HEK293 (cell line): Measurements from ENCODE around the gene HLA-DMB.

Experiments used
- CTCF ChIA-PET: fragments of 350-600 bp; formaldehyde crosslinking; extraction: SDS; loops from one replicate; lab custom pipeline; 2021; ENCODE audit warnings: antibody characterized with exemption; lab: Yijun Ruan, JAX
- POLR2A ChIA-PET: fragments of 300-600 bp; formaldehyde crosslinking; extraction: SDS; loops from one replicate; lab custom pipeline; 2020; ENCODE audit warnings: antibody characterized with exemption, inconsistent platforms; lab: Yijun Ruan, JAX
- H3K27ac ChIP-seq: fragments of 200-500 bp; sonication (Bioruptor generic); 2 replicates; pipeline ENCODE4 v1.5.1; 2014; ENCODE audit warnings: low read depth, low read length, control low read depth, inconsistent platforms; ENCODE audit errors: extremely low read depth
- H3K36me3 ChIP-seq, 2 experiments: fragments of 200-500 bp in 1 of 2; sonication (Bioruptor generic) in 1 of 2; 1 replicate in 1 of 2; 2 replicates in 1 of 2; pipeline ENCODE4 v1.5.1; 2014 to 2017; ENCODE audit warnings: inconsistent platforms in 2 of 2, low read length in 2 of 2; ENCODE audit not compliant: control insufficient read depth in 2 of 2, insufficient read depth in 1 of 2
- H3K4me1 ChIP-seq: fragments of 200-500 bp; sonication (Bioruptor generic); 2 replicates; pipeline ENCODE4 v1.5.1; 2014; ENCODE audit warnings: mild to moderate bottlenecking, low read length, inconsistent platforms; ENCODE audit not compliant: control insufficient read depth, insufficient read depth
- H3K4me3 ChIP-seq: 2 replicates; pipeline ENCODE4 v1.5.1; 2011; ENCODE audit warnings: low read depth, mild to moderate bottlenecking, control low read depth, low read length, moderate library complexity
- H3K9me3 ChIP-seq: fragments of 200-500 bp; sonication (Bioruptor generic); 2 replicates; pipeline ENCODE4 v1.5.1; 2014; ENCODE audit warnings: low read depth, low read length, inconsistent platforms; ENCODE audit not compliant: control insufficient read depth, insufficient read depth
- BCL11A ChIP-seq: fragments of 450-650 bp; formaldehyde crosslinking; IDR thresholded peaks from 2 replicates; pipeline ENCODE4 v1.5.1; 2016; ENCODE audit warnings: low read depth, missing biosample characterization, missing genetic modification characterization
- CTCF ChIP-seq: fragments of 450-650 bp; formaldehyde crosslinking; IDR thresholded peaks from 2 replicates; pipeline ENCODE4 v1.5.1; 2016; ENCODE audit warnings: missing biosample characterization, missing genetic modification characterization
- MYNN ChIP-seq: fragments of 450-650 bp; formaldehyde crosslinking; IDR thresholded peaks from 2 replicates; pipeline ENCODE4 v1.5.1; 2016; ENCODE audit warnings: missing biosample characterization, missing genetic modification characterization, borderline replicate concordance
- MZF1 ChIP-seq: fragments of 450-650 bp; formaldehyde crosslinking; IDR thresholded peaks from 2 replicates; pipeline ENCODE4 v1.5.1; 2017; ENCODE audit warnings: missing biosample characterization, missing genetic modification characterization, borderline replicate concordance
- SP2 ChIP-seq: fragments of 450-650 bp; formaldehyde crosslinking; IDR thresholded peaks from 2 replicates; pipeline ENCODE4 v1.5.1; 2016; ENCODE audit warnings: missing biosample characterization, missing genetic modification characterization
- ZEB2 ChIP-seq: fragments of 450-650 bp; formaldehyde crosslinking; IDR thresholded peaks from 2 replicates; pipeline ENCODE4 v1.5.1; 2016; ENCODE audit warnings: missing biosample characterization, missing genetic modification characterization
- ZNF184 ChIP-seq: fragments of 450-650 bp; IDR thresholded peaks from 2 replicates; pipeline ENCODE4 v1.5.1; 2018; ENCODE audit warnings: missing biosample characterization, mild to moderate bottlenecking, missing genetic modification characterization
- ZNF19 ChIP-seq: fragments of 450-650 bp; formaldehyde crosslinking; IDR thresholded peaks from 2 replicates; pipeline ENCODE4; 2016; ENCODE audit warnings: missing biosample characterization, missing genetic modification characterization, low read depth
- ZNF214 ChIP-seq: fragments of 450-650 bp; formaldehyde crosslinking; IDR thresholded peaks from 2 replicates; pipeline ENCODE4 v1.5.1; 2017; ENCODE audit warnings: missing biosample characterization, mild to moderate bottlenecking, missing genetic modification characterization, borderline replicate concordance
- ZNF223 ChIP-seq: fragments of 450-650 bp; formaldehyde crosslinking; IDR thresholded peaks from 2 replicates; pipeline ENCODE4 v1.5.1; 2016; ENCODE audit warnings: missing biosample characterization, missing genetic modification characterization
- ZNF23 ChIP-seq: fragments of 450-650 bp; formaldehyde crosslinking; IDR thresholded peaks from 2 replicates; pipeline ENCODE4 v1.5.1; 2016; ENCODE audit warnings: missing biosample characterization, missing genetic modification characterization, borderline replicate concordance
- ZNF239 ChIP-seq: fragments of 450-650 bp; formaldehyde crosslinking; IDR thresholded peaks from 2 replicates; pipeline ENCODE4 v1.5.1; 2016; ENCODE audit warnings: missing biosample characterization, missing genetic modification characterization
- ZNF48 ChIP-seq: fragments of 450-650 bp; formaldehyde crosslinking; IDR thresholded peaks from 2 replicates; pipeline ENCODE4 v1.5.1; 2016; ENCODE audit warnings: missing biosample characterization, missing genetic modification characterization
- ZNF513 ChIP-seq: fragments of 450-650 bp; IDR thresholded peaks from 2 replicates; pipeline ENCODE4 v1.5.1; 2018; ENCODE audit warnings: missing biosample characterization, missing genetic modification characterization
- ZNF571 ChIP-seq: fragments of 450-650 bp; formaldehyde crosslinking; IDR thresholded peaks from 2 replicates; pipeline ENCODE4 v1.5.0; 2017; ENCODE audit warnings: missing biosample characterization, missing genetic modification characterization
- ZNF580 ChIP-seq: fragments of 450-650 bp; formaldehyde crosslinking; IDR thresholded peaks from 2 replicates; pipeline ENCODE4 v1.5.1; 2016; ENCODE audit warnings: missing biosample characterization, missing genetic modification characterization
- ZNF600 ChIP-seq: fragments of 450-650 bp; formaldehyde crosslinking; IDR thresholded peaks from 2 replicates; pipeline ENCODE4 v1.5.1; 2016; ENCODE audit warnings: missing biosample characterization, missing genetic modification characterization
- ZSCAN16 ChIP-seq: fragments of 450-650 bp; formaldehyde crosslinking; IDR thresholded peaks from 2 replicates; pipeline ENCODE4 v1.5.1; 2016; ENCODE audit warnings: missing biosample characterization, missing genetic modification characterization
- ZSCAN30 ChIP-seq: fragments of 450-650 bp; IDR thresholded peaks from 2 replicates; pipeline ENCODE4 v1.5.1; 2018; ENCODE audit warnings: missing biosample characterization, mild to moderate bottlenecking, missing genetic modification characterization, moderate library complexity
- ZXDB ChIP-seq: fragments of 450-650 bp; formaldehyde crosslinking; IDR thresholded peaks from 2 replicates; pipeline ENCODE4 v1.5.1; 2016; ENCODE audit warnings: missing biosample characterization, missing genetic modification characterization
- TF ChIP-seq, protein P1 (sequence below): fragments of 450-650 bp; formaldehyde crosslinking; IDR thresholded peaks from 2 replicates; pipeline ENCODE4 v1.5.1; 2016; ENCODE audit warnings: missing biosample characterization, missing genetic modification characterization, borderline replicate concordance
- TF ChIP-seq, protein P2 (sequence below): fragments of 450-650 bp; formaldehyde crosslinking; IDR thresholded peaks from 2 replicates; pipeline ENCODE4 v1.5.1; 2017; ENCODE audit warnings: missing biosample characterization, missing genetic modification characterization

Gene HLA-DMB

DNA sequence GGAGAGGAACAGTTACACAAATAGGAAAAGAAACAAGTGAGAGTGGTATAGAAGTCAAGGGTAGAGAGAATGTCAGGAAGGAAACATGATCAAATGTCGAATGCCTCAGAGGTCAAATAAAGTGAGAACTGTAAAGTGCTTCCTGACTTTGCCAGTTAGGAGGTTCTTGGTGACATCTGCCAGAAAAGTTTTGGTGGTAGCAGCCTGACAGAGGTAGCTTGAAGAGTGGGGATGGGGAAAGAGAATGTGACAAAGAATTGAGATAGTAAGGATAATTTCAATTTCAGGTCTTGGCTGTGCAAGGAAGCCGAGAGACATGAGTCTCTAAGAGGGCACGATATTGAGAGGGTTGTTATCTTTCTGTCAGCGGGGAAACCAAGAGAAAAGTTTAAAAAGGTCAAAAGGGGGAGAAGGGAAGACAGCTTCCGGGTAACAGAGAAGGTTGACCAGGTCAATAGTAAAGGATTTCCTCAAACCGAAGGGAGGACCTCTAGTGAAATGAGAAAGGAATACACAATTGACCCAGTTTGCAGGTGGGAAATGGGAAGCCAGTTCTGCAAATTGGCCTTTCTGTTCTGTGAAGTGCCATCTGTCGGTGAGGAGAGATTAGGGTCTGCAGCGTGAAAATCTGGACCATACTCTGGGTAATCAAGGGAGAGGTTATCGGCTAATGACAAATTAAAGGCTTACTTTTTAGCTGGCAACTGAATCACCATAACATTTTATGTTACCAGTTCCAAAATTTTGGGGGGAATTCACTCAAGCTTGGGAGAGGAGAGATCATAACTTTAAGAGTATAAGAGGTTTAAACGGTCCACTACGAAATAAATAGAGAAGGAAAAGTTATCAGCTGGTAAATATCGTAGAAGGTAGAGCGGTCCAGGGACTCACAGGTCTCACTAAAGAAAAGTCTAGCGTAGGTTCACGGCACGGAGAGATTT is 26.6 kb upstream of the HLA-DMB start:
- Histone ChIP-seq H3K4me3 (peak overlapping the region; percentile 85), H3K4me1 (peaks cover 11% of the 10 kb centered on the region), H3K27ac (peak overlapping the region; percentile 99), H3K36me3 (peaks cover 0 to 15% of the 10 kb centered on the region in 2 experiments; a peak in 1 of 3 replicates), H3K9me3 (no peaks in the 10 kb centered on the region)
- CTCF ChIA-PET: interaction anchor here (0.5 to 18.0 kb wide), 25 partner anchors 10 to 129 kb away, joined by 3 to 344 read pairs (median 5); partner anchors contain the start of genes HLA-DMA, HLA-DMB, PSMB9 and TAP1
- POLR2A ChIA-PET: interaction anchor here (0.6 to 11.3 kb wide), 10 partner anchors 9 to 788 kb away, joined by 3 to 405 read pairs (median 12); partner anchors contain the start of genes HLA-DMA and HLA-DMB
- TF ChIP-seq ZSCAN16 (tag by site-specific recombination) (no peak), ZNF19 (tag by site-specific recombination) (no peak), ZNF214 (no peak), ZXDB (tag by site-specific recombination) (no peak), ZNF48 (no peak), ZNF223 (no peak), ZNF184 (no peak), ZSCAN30 (tag by site-specific recombination) (no peak), ZNF600 (tag by site-specific recombination) (peak; percentile 72), CTCF (tag by site-specific recombination) (peak; percentile 82), MYNN (tag by site-specific recombination) (no peak), SP2 (no peak), ZNF571 (tag by site-specific recombination) (no peak), MZF1 (tag by site-specific recombination) (no peak), ZNF513 (tag by site-specific recombination) (no peak), ZNF23 (tag by site-specific recombination) (no peak), ZNF239 (tag by site-specific recombination) (no peak), BCL11A (tag by site-specific recombination) (no peak), ZEB2 (tag by site-specific recombination) (peak; percentile 41; the same call in 1 of the 2 replicates), ZNF580 (tag by site-specific recombination) (peak; percentile 62; the same call in 1 of the 2 replicates)
- TF ChIP-seq, protein P1, sequence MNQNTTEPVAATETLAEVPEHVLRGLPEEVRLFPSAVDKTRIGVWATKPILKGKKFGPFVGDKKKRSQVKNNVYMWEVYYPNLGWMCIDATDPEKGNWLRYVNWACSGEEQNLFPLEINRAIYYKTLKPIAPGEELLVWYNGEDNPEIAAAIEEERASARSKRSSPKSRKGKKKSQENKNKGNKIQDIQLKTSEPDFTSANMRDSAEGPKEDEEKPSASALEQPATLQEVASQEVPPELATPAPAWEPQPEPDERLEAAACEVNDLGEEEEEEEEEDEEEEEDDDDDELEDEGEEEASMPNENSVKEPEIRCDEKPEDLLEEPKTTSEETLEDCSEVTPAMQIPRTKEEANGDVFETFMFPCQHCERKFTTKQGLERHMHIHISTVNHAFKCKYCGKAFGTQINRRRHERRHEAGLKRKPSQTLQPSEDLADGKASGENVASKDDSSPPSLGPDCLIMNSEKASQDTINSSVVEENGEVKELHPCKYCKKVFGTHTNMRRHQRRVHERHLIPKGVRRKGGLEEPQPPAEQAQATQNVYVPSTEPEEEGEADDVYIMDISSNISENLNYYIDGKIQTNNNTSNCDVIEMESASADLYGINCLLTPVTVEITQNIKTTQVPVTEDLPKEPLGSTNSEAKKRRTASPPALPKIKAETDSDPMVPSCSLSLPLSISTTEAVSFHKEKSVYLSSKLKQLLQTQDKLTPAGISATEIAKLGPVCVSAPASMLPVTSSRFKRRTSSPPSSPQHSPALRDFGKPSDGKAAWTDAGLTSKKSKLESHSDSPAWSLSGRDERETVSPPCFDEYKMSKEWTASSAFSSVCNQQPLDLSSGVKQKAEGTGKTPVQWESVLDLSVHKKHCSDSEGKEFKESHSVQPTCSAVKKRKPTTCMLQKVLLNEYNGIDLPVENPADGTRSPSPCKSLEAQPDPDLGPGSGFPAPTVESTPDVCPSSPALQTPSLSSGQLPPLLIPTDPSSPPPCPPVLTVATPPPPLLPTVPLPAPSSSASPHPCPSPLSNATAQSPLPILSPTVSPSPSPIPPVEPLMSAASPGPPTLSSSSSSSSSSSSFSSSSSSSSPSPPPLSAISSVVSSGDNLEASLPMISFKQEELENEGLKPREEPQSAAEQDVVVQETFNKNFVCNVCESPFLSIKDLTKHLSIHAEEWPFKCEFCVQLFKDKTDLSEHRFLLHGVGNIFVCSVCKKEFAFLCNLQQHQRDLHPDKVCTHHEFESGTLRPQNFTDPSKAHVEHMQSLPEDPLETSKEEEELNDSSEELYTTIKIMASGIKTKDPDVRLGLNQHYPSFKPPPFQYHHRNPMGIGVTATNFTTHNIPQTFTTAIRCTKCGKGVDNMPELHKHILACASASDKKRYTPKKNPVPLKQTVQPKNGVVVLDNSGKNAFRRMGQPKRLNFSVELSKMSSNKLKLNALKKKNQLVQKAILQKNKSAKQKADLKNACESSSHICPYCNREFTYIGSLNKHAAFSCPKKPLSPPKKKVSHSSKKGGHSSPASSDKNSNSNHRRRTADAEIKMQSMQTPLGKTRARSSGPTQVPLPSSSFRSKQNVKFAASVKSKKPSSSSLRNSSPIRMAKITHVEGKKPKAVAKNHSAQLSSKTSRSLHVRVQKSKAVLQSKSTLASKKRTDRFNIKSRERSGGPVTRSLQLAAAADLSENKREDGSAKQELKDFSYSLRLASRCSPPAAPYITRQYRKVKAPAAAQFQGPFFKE (tag by site-specific recombination): no peak
- TF ChIP-seq, protein P2, sequence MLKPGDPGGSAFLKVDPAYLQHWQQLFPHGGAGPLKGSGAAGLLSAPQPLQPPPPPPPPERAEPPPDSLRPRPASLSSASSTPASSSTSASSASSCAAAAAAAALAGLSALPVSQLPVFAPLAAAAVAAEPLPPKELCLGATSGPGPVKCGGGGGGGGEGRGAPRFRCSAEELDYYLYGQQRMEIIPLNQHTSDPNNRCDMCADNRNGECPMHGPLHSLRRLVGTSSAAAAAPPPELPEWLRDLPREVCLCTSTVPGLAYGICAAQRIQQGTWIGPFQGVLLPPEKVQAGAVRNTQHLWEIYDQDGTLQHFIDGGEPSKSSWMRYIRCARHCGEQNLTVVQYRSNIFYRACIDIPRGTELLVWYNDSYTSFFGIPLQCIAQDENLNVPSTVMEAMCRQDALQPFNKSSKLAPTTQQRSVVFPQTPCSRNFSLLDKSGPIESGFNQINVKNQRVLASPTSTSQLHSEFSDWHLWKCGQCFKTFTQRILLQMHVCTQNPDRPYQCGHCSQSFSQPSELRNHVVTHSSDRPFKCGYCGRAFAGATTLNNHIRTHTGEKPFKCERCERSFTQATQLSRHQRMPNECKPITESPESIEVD: no peak
